Measurements from ENCODE around the gene TNFRSF1A. TPM values are rescaled to one million over a fixed set of nuclear protein-coding genes. Genes with fewer than 3 reads are reported as not detected.

Gene TNFRSF1A
- total RNA-seq, 2 donors from 2014 or later, result 91.1 to 168 TPM

DNA sequence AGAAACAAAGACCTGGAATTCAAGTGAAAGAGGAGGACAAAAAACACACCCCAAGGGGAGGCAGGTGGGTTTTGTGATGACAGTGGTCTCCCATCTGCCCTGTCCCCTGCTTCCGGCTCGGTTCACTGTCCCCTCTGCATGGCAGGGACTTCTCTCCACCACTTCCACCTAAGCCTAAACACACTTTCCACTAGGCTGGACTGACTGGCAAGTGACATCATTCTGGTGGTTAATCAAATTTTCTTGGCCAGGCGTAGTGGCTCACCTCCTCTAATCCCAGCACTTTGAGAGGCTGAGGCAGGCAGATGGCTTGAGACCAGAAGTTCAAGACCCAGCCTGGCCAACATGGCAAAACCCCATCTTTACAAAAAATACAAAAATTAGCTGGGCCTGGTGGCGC is 19.5 kb downstream of the TNFRSF1A start:
- Histone ChIP-seq H3K9me3 (no peaks in the 10 kb centered on the region), H3K27me3 (replicated peaks; ENCODE audit: insufficient read depth) (no peaks in the 10 kb centered on the region), H3K27ac (peak overlapping the region; percentile 66 to 85), H3K36me3 (no peaks in the 10 kb centered on the region), H3K4me3 (no peak overlapping the region), H3K4me1 (replicated peaks) (peaks cover 18% of the 10 kb centered on the region)
- TF ChIP-seq POLR2A (IDR thresholded peaks at IDR 0.05), result no peak
- TF ChIP-seq, protein P1, sequence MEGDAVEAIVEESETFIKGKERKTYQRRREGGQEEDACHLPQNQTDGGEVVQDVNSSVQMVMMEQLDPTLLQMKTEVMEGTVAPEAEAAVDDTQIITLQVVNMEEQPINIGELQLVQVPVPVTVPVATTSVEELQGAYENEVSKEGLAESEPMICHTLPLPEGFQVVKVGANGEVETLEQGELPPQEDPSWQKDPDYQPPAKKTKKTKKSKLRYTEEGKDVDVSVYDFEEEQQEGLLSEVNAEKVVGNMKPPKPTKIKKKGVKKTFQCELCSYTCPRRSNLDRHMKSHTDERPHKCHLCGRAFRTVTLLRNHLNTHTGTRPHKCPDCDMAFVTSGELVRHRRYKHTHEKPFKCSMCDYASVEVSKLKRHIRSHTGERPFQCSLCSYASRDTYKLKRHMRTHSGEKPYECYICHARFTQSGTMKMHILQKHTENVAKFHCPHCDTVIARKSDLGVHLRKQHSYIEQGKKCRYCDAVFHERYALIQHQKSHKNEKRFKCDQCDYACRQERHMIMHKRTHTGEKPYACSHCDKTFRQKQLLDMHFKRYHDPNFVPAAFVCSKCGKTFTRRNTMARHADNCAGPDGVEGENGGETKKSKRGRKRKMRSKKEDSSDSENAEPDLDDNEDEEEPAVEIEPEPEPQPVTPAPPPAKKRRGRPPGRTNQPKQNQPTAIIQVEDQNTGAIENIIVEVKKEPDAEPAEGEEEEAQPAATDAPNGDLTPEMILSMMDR (IDR thresholded peaks at IDR 0.05), result no peak
- no peak for TF ChIP-seq POLR2AphosphoS5 (IDR thresholded peaks at IDR 0.05)
- no peak for DNase-seq (ENCODE audit: low spot score)
- WGBS, result 89% methylated on average over 4 of the region's 4 CpGs
- intact Hi-C loops (cut with DNase I), result no loop called here

DNA sequence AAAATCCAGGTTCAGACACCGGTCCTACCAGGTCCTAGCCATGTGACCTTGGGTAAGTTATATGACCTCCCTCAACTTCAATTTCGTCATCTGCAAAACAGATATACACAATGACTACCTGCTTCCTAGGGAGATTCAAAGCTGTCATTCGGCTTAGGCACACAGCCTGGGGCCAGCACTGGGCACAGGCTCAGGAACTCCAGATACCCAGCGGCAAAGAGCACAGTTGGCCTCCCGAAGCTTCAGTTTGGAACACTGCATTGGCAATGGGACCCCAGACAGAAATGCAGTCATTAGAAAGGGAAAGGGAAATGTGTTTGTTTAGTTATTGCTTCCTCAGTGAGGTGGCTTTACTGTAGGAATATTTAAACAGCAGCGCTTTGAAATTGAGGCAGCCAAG is 20.0 kb downstream of the TNFRSF1A start:
- Histone ChIP-seq H3K27me3 (replicated peaks; ENCODE audit: insufficient read depth) (no peaks in the 10 kb centered on the region), H3K4me1 (replicated peaks) (peaks cover 18% of the 10 kb centered on the region), H3K36me3 (no peaks in the 10 kb centered on the region), H3K9me3 (no peaks in the 10 kb centered on the region), H3K4me3 (no peak overlapping the region), H3K27ac (peak overlapping the region; percentile 66 to 85)
- 44% methylated on average over 6 of the region's 6 CpGs for WGBS
- TF ChIP-seq POLR2AphosphoS5 (IDR thresholded peaks at IDR 0.05) (no peak), POLR2A (IDR thresholded peaks at IDR 0.05) (no peak)
- TF ChIP-seq, protein P1 (IDR thresholded peaks at IDR 0.05), result no peak
- intact Hi-C loops (cut with DNase I), result no loop called here
- DNase-seq (ENCODE audit: low spot score), result no peak

GRCh38 chr12:6319446-6319845 is 22.4 kb downstream of the TNFRSF1A start:
- WGBS, result 93% methylated on average over 4 of the region's 4 CpGs
- TF ChIP-seq POLR2A (IDR thresholded peaks at IDR 0.05), result no peak
- TF ChIP-seq, protein P1 (IDR thresholded peaks at IDR 0.05), result no peak
- no peak for TF ChIP-seq POLR2AphosphoS5 (IDR thresholded peaks at IDR 0.05)
- H3K4me3 ChIP-seq, result no peak overlapping the region
- intact Hi-C loops (cut with DNase I), result no loop called here
- no peaks in the 10 kb centered on the region for H3K27me3 ChIP-seq (replicated peaks; ENCODE audit: insufficient read depth)
- H3K36me3 ChIP-seq, result no peaks in the 10 kb centered on the region
- no peak overlapping the region for H3K27ac ChIP-seq
- peaks cover 18% of the 10 kb centered on the region for H3K4me1 ChIP-seq (replicated peaks)
- DNase-seq (ENCODE audit: low spot score), result no peak
- H3K9me3 ChIP-seq, result no peaks in the 10 kb centered on the region

- intact Hi-C loops (cut with DNase I), result no loop called here
- H3K4me1 ChIP-seq (replicated peaks), result peaks cover 9% of the 10 kb centered on the region
- no peaks in the 10 kb centered on the region for H3K36me3 ChIP-seq
- 87% methylated on average over 16 of the region's 16 CpGs for WGBS
- H3K27me3 ChIP-seq (replicated peaks; ENCODE audit: insufficient read depth), result no peaks in the 10 kb centered on the region
- H3K9me3 ChIP-seq, result no peaks in the 10 kb centered on the region
- H3K4me3 ChIP-seq, result no peak overlapping the region
- no peak overlapping the region for H3K27ac ChIP-seq
- TF ChIP-seq, protein P1 (IDR thresholded peaks at IDR 0.05), result no peak
- TF ChIP-seq POLR2A (IDR thresholded peaks at IDR 0.05), result no peak
- no peak for TF ChIP-seq POLR2AphosphoS5 (IDR thresholded peaks at IDR 0.05)
- no peak for DNase-seq (ENCODE audit: low spot score)
Observed at GRCh38 chr12:6318440-6318879, 23.4 kb downstream of the TNFRSF1A start.

- Histone ChIP-seq H3K27me3 (replicated peaks; ENCODE audit: insufficient read depth) (no peaks in the 10 kb centered on the region), H3K4me1 (replicated peaks) (peaks cover 5% of the 10 kb centered on the region), H3K4me3 (no peak overlapping the region), H3K36me3 (no peaks in the 10 kb centered on the region), H3K9me3 (no peaks in the 10 kb centered on the region), H3K27ac (no peak overlapping the region)
- WGBS, result 89% methylated on average over 21 of the region's 21 CpGs
- intact Hi-C loops (cut with DNase I), result no loop called here
- no peak for DNase-seq (ENCODE audit: low spot score)
- TF ChIP-seq, protein P1 (IDR thresholded peaks at IDR 0.05), result no peak
- no peak for TF ChIP-seq POLR2A (IDR thresholded peaks at IDR 0.05)
- no peak for TF ChIP-seq POLR2AphosphoS5 (IDR thresholded peaks at IDR 0.05)
Observed at GRCh38 chr12:6317693-6318439, 24.0 kb downstream of the TNFRSF1A start.
